ENCODE results near the gene GTF2F1.
A peak's percentile ranks its signal among the peaks of the same experiment; 100 is the strongest.
"Not testable (repeated sequence)": the region's sequence is repeated elsewhere in the genome, so short reads cannot be mapped to it uniquely, and the experiment has no call there.

GTF2F1 gene

DNA sequence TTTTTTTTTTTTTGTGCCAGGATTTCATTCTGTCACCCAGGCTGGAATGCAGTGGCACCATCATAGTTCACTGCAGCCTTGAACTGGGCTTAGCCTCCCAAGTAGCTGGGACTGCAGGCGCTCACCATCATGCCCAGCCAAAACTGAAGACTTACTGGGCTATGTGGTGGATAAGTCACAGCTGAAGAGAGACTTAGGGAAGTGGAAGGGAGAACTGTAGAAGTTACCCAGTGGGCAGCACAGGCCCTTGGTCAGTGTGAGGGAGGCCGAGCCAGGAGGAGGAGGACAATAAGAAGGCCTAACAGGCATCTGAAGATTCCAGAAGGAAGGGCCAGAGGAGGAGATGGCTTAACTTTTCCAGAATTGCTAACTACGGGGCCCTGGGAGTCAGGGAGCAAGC, 13.2 kb downstream of the GTF2F1 start:
- Mint-ChIP-seq H3K9me3 (no peaks in the 10 kb centered on the region), H3K36me3 (ENCODE audit: low read depth) (peaks cover 70% of the 10 kb centered on the region), H3K27me3 (no peaks in the 10 kb centered on the region), H3K4me3 (no peak overlapping the region), H3K4me1 (ENCODE audit: low read depth) (no peaks in the 10 kb centered on the region), H3K27ac (no peak overlapping the region)
- no peak for DNase-seq

DNA sequence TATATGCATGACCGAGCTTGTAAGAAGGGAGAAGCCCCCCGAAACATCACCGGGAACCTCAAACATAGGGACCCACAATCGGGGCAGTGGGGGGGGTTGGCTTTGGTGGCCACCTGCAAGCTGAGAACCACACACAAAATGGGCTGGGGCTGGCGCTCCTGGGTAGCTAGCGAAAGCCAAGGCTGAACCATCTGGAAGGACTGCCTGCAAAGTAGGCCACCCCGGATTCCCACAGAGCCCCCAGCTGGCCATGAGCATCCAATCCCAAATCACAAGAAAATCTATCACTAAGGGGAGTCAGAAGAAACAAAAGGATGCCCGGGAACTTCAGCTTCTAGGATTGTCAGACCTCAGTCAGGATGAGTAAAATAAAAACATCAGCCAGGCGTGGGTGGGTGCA, 14.5 kb downstream of the GTF2F1 start:
- Mint-ChIP-seq H3K4me1 (ENCODE audit: low read depth) (peaks cover 4% of the 10 kb centered on the region), H3K27me3 (no peaks in the 10 kb centered on the region), H3K9me3 (no peaks in the 10 kb centered on the region), H3K27ac (no peak overlapping the region), H3K4me3 (no peak overlapping the region), H3K36me3 (ENCODE audit: low read depth) (peaks cover 61% of the 10 kb centered on the region)
- no peak for DNase-seq

DNA sequence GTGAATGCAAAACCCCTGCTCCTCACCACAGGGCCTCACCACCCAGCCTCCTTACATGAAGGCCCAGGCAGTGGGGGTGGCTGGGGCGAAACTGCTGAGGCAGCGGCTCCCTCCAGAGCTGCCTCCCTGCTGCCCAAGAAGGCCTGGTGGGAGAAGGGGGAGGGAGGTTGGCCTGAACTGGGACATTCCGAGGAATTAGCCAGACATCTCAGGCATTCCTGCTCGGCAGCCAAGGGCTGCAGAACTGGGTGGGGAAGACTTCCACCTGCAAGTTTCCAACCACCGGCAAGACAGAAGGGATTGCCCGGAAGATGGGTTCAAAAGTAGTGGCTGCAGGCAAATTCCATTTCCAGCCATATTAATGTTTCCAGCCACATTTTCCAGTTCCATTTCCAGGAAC, 14.9 kb downstream of the GTF2F1 start:
- Mint-ChIP-seq H3K36me3 (ENCODE audit: low read depth) (peaks cover 57% of the 10 kb centered on the region), H3K27me3 (no peaks in the 10 kb centered on the region), H3K4me3 (no peak overlapping the region), H3K4me1 (ENCODE audit: low read depth) (peaks cover 6% of the 10 kb centered on the region), H3K27ac (no peak overlapping the region), H3K9me3 (no peaks in the 10 kb centered on the region)
- DNase-seq: no peak

DNA sequence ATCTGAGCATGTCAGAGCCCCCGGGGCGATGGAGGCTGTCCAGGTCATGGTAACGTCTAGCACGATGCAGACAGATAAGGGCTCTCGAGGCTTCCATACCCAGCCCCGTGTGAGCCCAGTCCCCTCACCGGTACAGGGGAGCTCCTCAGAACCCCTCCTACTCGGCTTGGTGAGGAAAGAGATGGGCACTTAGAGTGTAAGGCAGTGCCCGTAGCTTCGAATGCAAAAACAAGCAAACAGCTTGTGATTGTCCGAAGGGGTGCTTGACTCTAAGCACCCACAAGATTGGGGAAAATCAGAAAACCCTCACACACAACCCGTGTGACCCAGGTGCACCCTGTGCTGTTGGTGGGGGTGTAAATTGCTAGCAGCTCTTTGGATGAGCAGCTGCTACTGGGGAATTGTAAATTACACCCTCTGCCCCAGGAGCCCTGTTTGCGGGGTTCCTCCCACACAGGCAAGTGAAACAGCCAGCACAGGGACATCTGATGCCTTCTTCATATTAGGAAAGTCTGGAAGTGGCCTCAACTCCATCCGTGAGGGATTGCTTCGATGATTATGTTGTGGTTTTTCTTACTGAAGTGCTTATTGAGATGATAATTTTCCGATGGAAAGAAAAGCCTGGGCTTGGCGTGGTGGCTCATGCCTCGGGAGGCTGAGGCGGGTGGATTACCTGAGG, 16.3 kb downstream of the GTF2F1 start:
- DNase-seq: no peak
- Mint-ChIP-seq H3K9me3 (no peaks in the 10 kb centered on the region), H3K4me3 (no peak overlapping the region), H3K27ac (peak overlapping the region; percentile 22), H3K27me3 (no peaks in the 10 kb centered on the region), H3K4me1 (ENCODE audit: low read depth) (peaks cover 10% of the 10 kb centered on the region), H3K36me3 (ENCODE audit: low read depth) (peaks cover 44% of the 10 kb centered on the region)

DNA sequence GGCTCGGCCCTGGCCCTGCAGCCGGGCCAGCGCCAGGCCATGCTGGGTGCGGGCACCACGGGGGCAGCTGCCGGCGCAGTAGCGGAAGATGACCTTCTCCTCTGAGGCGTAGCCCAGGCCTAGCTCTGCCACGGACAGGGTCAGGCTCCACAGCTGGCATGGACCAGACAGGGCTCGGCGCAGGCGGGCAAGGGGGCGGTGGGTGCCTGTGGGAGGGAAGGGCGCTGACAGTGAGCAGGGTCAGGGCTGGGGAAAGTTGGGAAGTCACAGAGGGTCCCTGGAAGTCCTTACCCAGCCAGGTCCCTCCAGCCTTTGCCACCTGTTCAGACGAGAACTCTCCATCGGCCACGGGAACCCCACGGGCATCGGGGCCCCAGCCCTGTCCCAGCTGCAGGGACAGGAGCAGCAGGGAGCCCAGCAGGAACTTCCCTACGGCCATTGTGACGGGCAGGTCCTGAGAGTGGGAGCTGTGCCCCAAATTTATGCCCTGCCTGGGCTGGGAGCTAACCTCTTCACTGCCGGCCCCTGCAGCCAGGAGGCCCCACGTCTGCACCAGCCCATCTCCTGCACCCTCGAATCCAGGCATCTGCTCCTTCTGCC, 17.5 kb downstream of the GTF2F1 start, which contains the start of gene PSPN:
PSPN (minus strand) TSS at position 523 of the 600 bp plus-strand sequence; CDS start at position 439, 84 bp downstream.
- Mint-ChIP-seq H3K27ac (peak within 1 kb of the TSS; percentile 22), H3K9me3 (no peaks in the 10 kb centered on the region), H3K36me3 (ENCODE audit: low read depth) (peaks cover 33% of the 10 kb centered on the region), H3K27me3 (no peaks in the 10 kb centered on the region), H3K4me3 (no peak within 1 kb of the TSS), H3K4me1 (ENCODE audit: low read depth) (peaks cover 10% of the 10 kb centered on the region)
- DNase-seq: no peak

DNA sequence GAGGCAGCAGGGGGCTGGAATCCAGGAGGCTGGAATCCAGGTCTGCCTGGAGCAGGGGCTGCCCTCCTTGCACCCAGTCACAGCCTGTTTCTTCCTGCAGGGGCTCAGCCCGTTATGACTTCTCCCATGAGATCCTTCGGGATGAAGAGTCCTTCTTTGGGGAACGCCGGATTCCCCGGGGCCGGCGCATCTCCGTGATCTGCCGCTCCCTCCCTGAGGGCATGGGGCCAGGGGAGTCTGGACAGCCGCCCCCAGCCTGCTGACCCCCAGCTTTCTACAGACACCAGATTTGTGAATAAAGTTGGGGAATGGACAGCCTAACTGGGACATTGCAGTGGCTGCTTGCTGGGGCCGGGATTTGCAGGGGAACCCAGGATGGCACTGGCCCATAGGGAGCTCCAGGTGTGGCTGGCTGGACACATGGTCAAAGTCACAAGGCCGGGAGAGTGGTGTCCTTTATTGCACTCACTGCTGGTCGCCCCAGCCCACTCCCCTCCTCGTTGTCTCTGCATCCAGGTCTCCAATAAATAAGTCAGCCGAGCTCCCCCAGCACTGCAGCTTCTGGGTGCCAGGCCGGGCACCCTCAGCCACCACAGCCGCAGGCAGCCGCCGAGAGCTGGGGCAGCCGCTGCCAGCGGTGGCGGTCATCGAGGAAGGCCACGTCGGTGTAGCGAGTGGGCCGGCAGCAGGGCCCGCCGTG, 18.1 kb downstream of the GTF2F1 start:
- Mint-ChIP-seq H3K4me3 (no peak overlapping the region), H3K4me1 (ENCODE audit: low read depth) (peaks cover 11% of the 10 kb centered on the region), H3K36me3 (ENCODE audit: low read depth) (peaks cover 30% of the 10 kb centered on the region), H3K9me3 (no peaks in the 10 kb centered on the region), H3K27me3 (no peaks in the 10 kb centered on the region), H3K27ac (no peak overlapping the region)
- no peak for DNase-seq

DNA sequence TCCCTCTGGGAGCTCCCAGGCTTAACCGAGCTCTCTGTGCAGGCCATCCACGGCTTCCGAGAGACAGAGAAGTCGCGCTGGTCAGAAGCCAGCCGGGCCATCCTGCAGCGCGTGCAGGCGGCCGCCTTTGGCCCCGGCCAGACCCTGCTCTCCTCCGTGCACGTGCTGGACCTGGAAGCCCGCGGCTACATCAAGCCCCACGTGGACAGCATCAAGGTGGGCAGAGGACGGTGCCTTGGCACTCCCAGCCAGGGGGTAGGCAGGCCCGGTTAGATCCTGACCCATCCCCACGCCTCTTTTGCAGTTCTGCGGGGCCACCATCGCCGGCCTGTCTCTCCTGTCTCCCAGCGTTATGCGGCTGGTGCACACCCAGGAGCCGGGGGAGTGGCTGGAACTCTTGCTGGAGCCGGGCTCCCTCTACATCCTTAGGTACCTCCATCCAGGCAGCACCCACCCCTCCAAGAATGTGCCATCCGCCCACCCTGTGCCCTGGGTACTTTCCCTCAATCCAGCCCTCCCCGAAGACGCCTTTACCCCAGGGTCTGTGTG, 18.7 kb downstream of the GTF2F1 start:
- no peak for DNase-seq
- H3K27ac Mint-ChIP-seq: no peak overlapping the region
- peaks cover 12% of the 10 kb centered on the region for H3K4me1 Mint-ChIP-seq (ENCODE audit: low read depth)
- H3K4me3 Mint-ChIP-seq: no peak overlapping the region
- no peaks in the 10 kb centered on the region for H3K9me3 Mint-ChIP-seq
- peaks cover 31% of the 10 kb centered on the region for H3K36me3 Mint-ChIP-seq (ENCODE audit: low read depth)
- no peaks in the 10 kb centered on the region for H3K27me3 Mint-ChIP-seq

DNA sequence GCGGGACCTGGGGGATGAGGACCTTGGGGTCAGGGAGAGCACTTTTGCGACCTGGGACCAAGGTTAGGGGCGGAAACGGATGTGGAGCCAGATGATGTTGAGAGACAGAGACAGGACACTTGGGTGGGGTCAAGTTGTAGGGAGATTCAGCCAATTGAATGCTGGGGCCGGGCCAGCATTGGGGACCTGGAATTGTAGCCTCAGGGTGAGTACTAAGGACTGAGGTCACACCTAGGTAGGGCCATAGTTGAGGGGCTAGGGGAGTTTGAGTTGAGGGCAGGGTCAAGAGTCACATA, 19.2 kb downstream of the GTF2F1 start:
- H3K4me3 Mint-ChIP-seq: peak overlapping the region; percentile 86
- H3K36me3 Mint-ChIP-seq (ENCODE audit: low read depth): peaks cover 31% of the 10 kb centered on the region
- no peak for DNase-seq

DNA sequence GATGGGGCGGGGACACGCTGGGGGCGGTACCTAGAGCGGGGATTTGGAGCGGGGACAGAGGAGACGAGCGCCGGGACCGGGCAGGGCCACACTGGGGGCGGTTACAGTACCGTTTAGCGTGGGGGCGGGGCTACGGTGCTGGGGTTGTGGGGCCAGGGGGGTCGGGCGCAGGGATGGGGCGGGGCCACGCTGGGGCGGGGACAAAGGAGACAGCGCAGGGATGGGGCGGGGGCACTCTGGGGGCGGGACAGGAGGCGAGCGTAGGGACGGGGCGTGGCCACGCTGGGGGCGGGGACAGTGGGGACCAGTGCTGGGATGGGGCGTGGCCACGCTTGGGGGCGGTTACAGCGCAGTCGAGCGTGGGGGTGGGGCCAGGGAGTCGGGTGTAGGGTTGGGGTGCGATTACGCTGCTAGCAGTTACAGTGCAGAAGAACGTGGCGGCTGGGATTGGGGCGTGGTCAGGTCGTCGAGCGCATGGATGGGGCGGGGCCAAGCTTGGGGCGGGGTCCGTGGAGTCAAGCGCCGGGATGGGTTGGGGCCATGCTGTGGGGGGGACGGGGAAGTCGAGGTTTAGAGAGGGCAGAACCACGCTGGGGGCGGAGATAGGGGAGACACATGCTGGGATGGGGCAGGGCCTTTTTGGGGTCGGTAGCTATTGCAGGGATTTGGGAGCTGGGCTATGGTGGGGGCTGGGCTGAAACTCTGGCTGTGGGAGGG, 19.7 kb downstream of the GTF2F1 start:
- no peaks in the 10 kb centered on the region for H3K27me3 Mint-ChIP-seq
- peaks cover 12% of the 10 kb centered on the region for H3K4me1 Mint-ChIP-seq (ENCODE audit: low read depth)
- DNase-seq: peak; percentile 99
- peak overlapping the region; percentile 86 for H3K4me3 Mint-ChIP-seq
- H3K9me3 Mint-ChIP-seq: no peaks in the 10 kb centered on the region
- H3K27ac Mint-ChIP-seq: peak overlapping the region; percentile 97
- peaks cover 31% of the 10 kb centered on the region for H3K36me3 Mint-ChIP-seq (ENCODE audit: low read depth)

More for the DNA sequence above, 19.2 kb downstream of the GTF2F1 start:
- no peaks in the 10 kb centered on the region for H3K27me3 Mint-ChIP-seq
- H3K9me3 Mint-ChIP-seq: no peaks in the 10 kb centered on the region
- peaks cover 12% of the 10 kb centered on the region for H3K4me1 Mint-ChIP-seq (ENCODE audit: low read depth)
- H3K27ac Mint-ChIP-seq: peak overlapping the region; percentile 97

DNA sequence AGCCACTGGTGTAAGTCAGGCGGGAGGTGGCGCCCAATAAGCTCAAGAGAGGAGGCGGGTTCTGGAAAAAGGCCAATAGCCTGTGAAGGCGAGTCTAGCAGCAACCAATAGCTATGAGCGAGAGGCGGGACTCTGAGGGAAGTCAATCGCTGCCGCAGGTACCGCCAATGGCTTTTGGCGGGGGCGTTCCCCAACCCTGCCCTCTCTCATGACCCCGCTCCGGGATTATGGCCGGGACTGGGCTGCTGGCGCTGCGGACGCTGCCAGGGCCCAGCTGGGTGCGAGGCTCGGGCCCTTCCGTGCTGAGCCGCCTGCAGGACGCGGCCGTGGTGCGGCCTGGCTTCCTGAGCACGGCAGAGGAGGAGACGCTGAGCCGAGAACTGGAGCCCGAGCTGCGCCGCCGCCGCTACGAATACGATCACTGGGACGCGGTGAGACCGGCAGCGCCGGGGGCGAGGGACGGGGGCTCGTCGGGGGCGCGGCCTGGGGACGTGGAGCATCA, 20.3 kb downstream of the GTF2F1 start, which contains the start of gene ALKBH7:
ALKBH7 (plus strand) TSS at position 201 of the 502 bp plus-strand sequence; CDS start at position 228, 27 bp downstream.
- Mint-ChIP-seq H3K4me3 (peak within 1 kb of the TSS; percentile 86), H3K9me3 (no peaks in the 10 kb centered on the region), H3K4me1 (ENCODE audit: low read depth) (peaks cover 12% of the 10 kb centered on the region), H3K27ac (peak within 1 kb of the TSS; percentile 97), H3K27me3 (no peaks in the 10 kb centered on the region), H3K36me3 (ENCODE audit: low read depth) (peaks cover 33% of the 10 kb centered on the region)
- peak; percentile 92 for DNase-seq

DNA sequence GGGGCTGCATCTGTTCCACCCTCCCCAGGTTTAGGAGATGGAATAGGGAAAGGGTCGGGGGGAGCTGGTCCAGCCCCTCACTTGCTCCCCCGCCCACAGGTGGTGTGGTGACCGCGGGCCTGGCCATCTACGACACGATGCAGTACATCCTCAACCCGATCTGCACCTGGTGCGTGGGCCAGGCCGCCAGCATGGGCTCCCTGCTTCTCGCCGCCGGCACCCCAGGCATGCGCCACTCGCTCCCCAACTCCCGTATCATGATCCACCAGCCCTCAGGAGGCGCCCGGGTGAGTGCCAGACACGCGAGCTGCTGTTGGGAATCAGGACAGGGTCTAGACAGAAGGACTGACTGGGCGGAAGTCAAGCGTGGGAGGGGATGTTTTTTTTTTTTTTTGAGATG, 28.6 kb downstream of the GTF2F1 start:
- no peaks in the 10 kb centered on the region for H3K27me3 Mint-ChIP-seq
- no peaks in the 10 kb centered on the region for H3K9me3 Mint-ChIP-seq
- peaks cover 72% of the 10 kb centered on the region for H3K36me3 Mint-ChIP-seq (ENCODE audit: low read depth)
- H3K4me3 Mint-ChIP-seq: peak overlapping the region; percentile 36
- no peak for DNase-seq
- H3K4me1 Mint-ChIP-seq (ENCODE audit: low read depth): peaks cover 22% of the 10 kb centered on the region
- peak overlapping the region; percentile 67 for H3K27ac Mint-ChIP-seq

DNA sequence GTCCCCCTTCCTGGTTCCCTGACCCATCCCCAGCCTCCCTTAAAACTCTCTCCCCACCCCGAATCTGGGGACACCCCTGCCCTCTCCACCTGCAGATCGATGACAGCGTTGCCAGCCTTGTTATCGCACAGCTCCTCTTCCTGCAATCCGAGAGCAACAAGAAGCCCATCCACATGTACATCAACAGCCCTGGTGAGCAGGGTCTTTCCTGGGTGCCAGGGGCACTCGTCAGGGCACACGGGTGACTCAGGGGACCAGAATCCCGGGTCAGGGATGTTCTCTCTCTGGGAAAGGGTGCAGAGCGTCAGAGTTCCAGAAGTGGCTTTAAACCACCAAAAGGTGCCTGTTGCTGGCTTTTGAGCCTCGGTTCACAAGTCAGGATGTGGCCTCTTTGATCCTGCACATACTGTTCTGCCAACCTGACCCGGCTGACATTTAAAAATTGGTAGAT, 30.6 kb downstream of the GTF2F1 start:
- H3K4me3 Mint-ChIP-seq: peak overlapping the region; percentile 89
- H3K4me1 Mint-ChIP-seq (ENCODE audit: low read depth): peaks cover 22% of the 10 kb centered on the region
- peak; percentile 61 for DNase-seq
- no peaks in the 10 kb centered on the region for H3K9me3 Mint-ChIP-seq
- peaks cover 52% of the 10 kb centered on the region for H3K36me3 Mint-ChIP-seq (ENCODE audit: low read depth)
- peak overlapping the region; percentile 92 for H3K27ac Mint-ChIP-seq
- H3K27me3 Mint-ChIP-seq: no peaks in the 10 kb centered on the region

DNA sequence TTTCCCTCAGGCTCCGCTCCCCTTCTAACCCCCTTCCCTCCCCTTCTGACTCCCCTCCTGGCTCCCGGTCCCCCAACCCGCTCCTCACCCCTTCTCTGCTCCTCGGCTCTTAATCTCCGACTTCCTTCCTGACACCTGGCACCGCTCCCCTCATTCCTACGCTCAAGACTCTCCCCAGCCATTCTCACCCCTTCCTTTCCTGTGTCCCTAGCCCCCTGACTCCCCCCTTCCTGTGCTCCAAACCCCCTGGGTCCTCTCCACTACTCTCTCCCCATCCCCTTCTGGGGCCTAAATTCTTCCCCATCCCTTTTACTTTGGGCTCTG, 31.0 kb downstream of the GTF2F1 start:
- H3K4me1 Mint-ChIP-seq (ENCODE audit: low read depth): peaks cover 22% of the 10 kb centered on the region
- DNase-seq: no peak
- H3K9me3 Mint-ChIP-seq: no peaks in the 10 kb centered on the region
- no peaks in the 10 kb centered on the region for H3K27me3 Mint-ChIP-seq
- H3K27ac Mint-ChIP-seq: peak overlapping the region; percentile 92
- peak overlapping the region; percentile 89 for H3K4me3 Mint-ChIP-seq
- H3K36me3 Mint-ChIP-seq (ENCODE audit: low read depth): peaks cover 48% of the 10 kb centered on the region

DNA sequence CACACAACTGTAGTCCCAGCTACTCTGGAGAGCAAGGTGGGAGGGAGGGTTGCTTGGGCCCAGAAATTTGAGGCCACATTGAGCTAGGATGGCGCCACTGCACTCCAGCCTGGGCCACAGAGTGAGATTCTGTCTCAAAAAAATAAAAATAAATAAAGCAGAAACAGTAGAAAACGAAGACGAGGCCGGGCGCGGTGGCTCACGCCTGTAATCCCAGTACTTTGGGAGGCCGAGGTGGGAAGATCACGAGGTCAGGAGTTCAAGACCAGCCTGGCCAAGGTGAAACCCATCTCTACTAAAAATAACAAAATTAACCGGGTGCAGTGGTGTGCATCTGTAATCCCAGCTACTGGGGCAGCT, 32.1 kb downstream of the GTF2F1 start:
- H3K27me3 Mint-ChIP-seq, DNase-seq, H3K9me3 Mint-ChIP-seq: not testable (repeated sequence)
- peak overlapping the region; percentile 89 for H3K4me3 Mint-ChIP-seq
- peak overlapping the region; percentile 92 for H3K27ac Mint-ChIP-seq
- peaks cover 19% of the 10 kb centered on the region for H3K4me1 Mint-ChIP-seq (ENCODE audit: low read depth)
- peaks cover 38% of the 10 kb centered on the region for H3K36me3 Mint-ChIP-seq (ENCODE audit: low read depth)
